ENCODE measurements around the gene GHRHR. TPM values are rescaled to one million over a fixed set of nuclear protein-coding genes. Genes with fewer than 3 reads are reported as not detected.

The GHRHR gene
- polyA plus RNA-seq, 3 donors, result not detected

GRCh38 chr7:31027161-31027965, 63.6 kb downstream of the GHRHR start:
- no peaks in the 10 kb centered on the region for H3K9me3 ChIP-seq (replicated peaks in 1 of 2; ENCODE audit: control insufficient read depth in 1 of 2, insufficient read depth in 1 of 2, low read length in 2 of 2)
- Mint-ChIP-seq H3K27ac (no peak overlapping the region), H3K4me3 (no peak overlapping the region), H3K27me3 (ENCODE audit: low read depth in 3 of 3) (peaks cover 0 to 16% (median 8%) of the 10 kb centered on the region in 3 donors), H3K36me3 (no peaks in the 10 kb centered on the region), H3K9me3 (peaks cover 0 to 10% (median 4%) of the 10 kb centered on the region in 7 donors), H3K4me1 (peaks cover 1% of the 10 kb centered on the region)
- no peak for DNase-seq
- no peak overlapping the region for H3K27ac ChIP-seq (ENCODE audit: low read depth in 1 of 2, low read length in 2 of 2)
- no peak overlapping the region for H3K4me2 ChIP-seq (replicated peaks; ENCODE audit: extremely low read depth, low read length, poor library complexity, severe bottlenecking)
- intact Hi-C loops (cut with micrococcal nuclease), result no loop called here
- no peaks in the 10 kb centered on the region for H3K36me3 ChIP-seq (replicated peaks in 1 of 2; ENCODE audit: control insufficient read depth in 1 of 2, insufficient read depth in 2 of 2, low read length in 2 of 2)
- no peak overlapping the region for H3K4me3 ChIP-seq (replicated peaks in 1 of 3; ENCODE audit: low read depth in 2 of 3, low read length in 3 of 3)
- no peak overlapping the region for H3K9ac ChIP-seq (ENCODE audit: insufficient read depth, low read length, poor library complexity, severe bottlenecking)
- H4K20me1 ChIP-seq (ENCODE audit: insufficient read depth, low read length), result no peaks in the 10 kb centered on the region
- no peaks in the 10 kb centered on the region for H3K27me3 ChIP-seq (ENCODE audit: control insufficient read depth in 2 of 2, insufficient read depth in 2 of 2, low read length in 2 of 2)
- H3K4me1 ChIP-seq (ENCODE audit: control insufficient read depth in 1 of 2, insufficient read depth in 2 of 2, low read length in 2 of 2), result no peaks in the 10 kb centered on the region
- no peak for TF ChIP-seq CTCF (IDR thresholded peaks at IDR 0.05)
- H2AFZ ChIP-seq (ENCODE audit: insufficient read depth, low read depth, low read length, poor library complexity, severe bottlenecking), result no peak overlapping the region
- WGBS (ENCODE audit: insufficient coverage), result 51% methylated on average over 8 of the region's 20 CpGs
- H3K79me2 ChIP-seq (ENCODE audit: insufficient read depth, low read length), result no peaks in the 10 kb centered on the region

GRCh38 chr7:31028006-31028405, 64.3 kb downstream of the GHRHR start:
- 90% methylated on average over 5 of the region's 5 CpGs for WGBS (ENCODE audit: insufficient coverage)
- no peak overlapping the region for H3K4me3 Mint-ChIP-seq
- intact Hi-C loops (cut with micrococcal nuclease), result no loop called here
- Histone ChIP-seq H3K79me2 (ENCODE audit: insufficient read depth, low read length) (no peaks in the 10 kb centered on the region), H3K4me2 (replicated peaks; ENCODE audit: extremely low read depth, low read length, poor library complexity, severe bottlenecking) (no peak overlapping the region), H3K36me3 (replicated peaks in 1 of 2; ENCODE audit: control insufficient read depth in 1 of 2, insufficient read depth in 2 of 2, low read length in 2 of 2) (no peaks in the 10 kb centered on the region), H4K20me1 (ENCODE audit: insufficient read depth, low read length) (no peaks in the 10 kb centered on the region), H3K27ac (ENCODE audit: low read depth in 1 of 2, low read length in 2 of 2) (no peak overlapping the region), H3K27me3 (ENCODE audit: control insufficient read depth in 2 of 2, insufficient read depth in 2 of 2, low read length in 2 of 2) (no peaks in the 10 kb centered on the region), H3K9me3 (replicated peaks in 1 of 2; ENCODE audit: control insufficient read depth in 1 of 2, insufficient read depth in 1 of 2, low read length in 2 of 2) (no peaks in the 10 kb centered on the region), H2AFZ (ENCODE audit: insufficient read depth, low read depth, low read length, poor library complexity, severe bottlenecking) (no peak overlapping the region), H3K9ac (ENCODE audit: insufficient read depth, low read length, poor library complexity, severe bottlenecking) (no peak overlapping the region), H3K4me1 (ENCODE audit: control insufficient read depth in 1 of 2, insufficient read depth in 2 of 2, low read length in 2 of 2) (no peaks in the 10 kb centered on the region), H3K4me3 (replicated peaks in 1 of 3; ENCODE audit: low read depth in 2 of 3, low read length in 3 of 3) (no peak overlapping the region)
- DNase-seq, result no peak
- H3K4me1 Mint-ChIP-seq, result peaks cover 1% of the 10 kb centered on the region
- H3K36me3 Mint-ChIP-seq, result no peaks in the 10 kb centered on the region
- H3K27me3 Mint-ChIP-seq (ENCODE audit: low read depth in 3 of 3), result peaks cover 0 to 19% (median 8%) of the 10 kb centered on the region in 3 donors
- peaks cover 0 to 11% (median 4%) of the 10 kb centered on the region in 7 donors for H3K9me3 Mint-ChIP-seq
- H3K27ac Mint-ChIP-seq, result no peak overlapping the region
- no peak for TF ChIP-seq CTCF (IDR thresholded peaks at IDR 0.05)

All from CD14-positive monocyte (primary cell).